H1 (cell line): ENCODE measurements around the gene CCDC88C. TPM values are rescaled to one million over a fixed set of nuclear protein-coding genes. Genes with fewer than 3 reads are reported as not detected.

Source experiments
- CTCF ChIA-PET: fragments of 300-600 bp; sonication (Branson Sonifier 250); formaldehyde crosslinking; loops from one replicate; lab custom pipeline; 2021; ENCODE audit not compliant: partially characterized antibody; lab: Charles Lee
- POLR2A ChIA-PET: fragments of 300-600 bp; sonication (Branson Sonifier 250); formaldehyde crosslinking; loops from one replicate; lab custom pipeline; 2021; ENCODE audit warnings: inconsistent platforms; ENCODE audit not compliant: partially characterized antibody; lab: Charles Lee
- DNase-seq, 2 experiments: peaks; one replicate each; pipeline versions ENCODE4 v3.0.0 to v3.0.0-alpha.2; 2010 to 2022; ENCODE audit warnings: low spot score in 2 of 2, low read depth in 1 of 2, mixed read lengths in 1 of 2
- FAIRE-seq: peaks from 2 replicates; lab custom pipeline; 2011; peaks lifted over from hg19 to GRCh38; lab: Jason Lieb, UNC
- H2AFZ ChIP-seq: 2 replicates; pipeline ENCODE4 v1.8.1; 2012; ENCODE audit warnings: low read length, inconsistent platforms
- H2AK5ac ChIP-seq: 2 replicates; pipeline ENCODE4 v1.6.1; 2013; ENCODE audit warnings: low read depth, low read length
- H2BK120ac ChIP-seq: replicated peaks from 2 replicates; pipeline ENCODE3; 2013; ENCODE audit warnings: low read depth, low read length, inconsistent platforms
- H2BK12ac ChIP-seq: 2 replicates; pipeline ENCODE4 v1.6.1; 2013; ENCODE audit warnings: low read depth, low read length
- H2BK15ac ChIP-seq: 2 replicates; pipeline ENCODE4 v1.6.1; 2013; ENCODE audit warnings: low read length
- H2BK20ac ChIP-seq: 2 replicates; pipeline ENCODE4 v1.6.1; 2013; ENCODE audit warnings: low read length
- H2BK5ac ChIP-seq: 2 replicates; pipeline ENCODE4 v1.6.1; 2013; ENCODE audit warnings: low read depth, low read length
- H3K14ac ChIP-seq: 2 replicates; pipeline ENCODE4 v1.6.1; 2013; ENCODE audit warnings: inconsistent platforms; ENCODE audit not compliant: insufficient read length
- H3K18ac ChIP-seq: 2 replicates; pipeline ENCODE4 v1.6.1; 2013; ENCODE audit warnings: low read length; ENCODE audit errors: extremely low read depth
- H3K23ac ChIP-seq: 2 replicates; pipeline ENCODE4 v1.6.1; 2013; ENCODE audit warnings: inconsistent platforms; ENCODE audit not compliant: insufficient read length
- H3K23me2 ChIP-seq: 2 replicates; pipeline ENCODE4 v1.6.1; 2013; ENCODE audit warnings: low read depth, low read length
- H3K27ac ChIP-seq: 2 replicates; pipeline ENCODE4 v1.6.1; 2011; ENCODE audit warnings: low read depth, low read length, inconsistent platforms
- H3K27me3 ChIP-seq, 4 experiments: replicated peaks in 1 of 4; 1 replicate in 1 of 4; 2 replicates in 3 of 4; pipeline versions ENCODE4 v1.6.1 to v1.8.1; 2011 to 2013; ENCODE audit warnings: low read length in 3 of 4, mild to moderate bottlenecking in 3 of 4, inconsistent platforms in 2 of 4, mixed read lengths in 2 of 4, moderate library complexity in 1 of 4; ENCODE audit not compliant: control insufficient read depth in 3 of 4, insufficient read depth in 3 of 4; ENCODE audit errors: extremely low read depth in 1 of 4
- H3K36me3 ChIP-seq, 4 experiments: 2 replicates each; pipeline versions ENCODE4 v1.6.1 to v1.8.1; 2011 to 2013; ENCODE audit warnings: mild to moderate bottlenecking in 4 of 4, low read length in 3 of 4, moderate library complexity in 2 of 4, control low read depth in 1 of 4, inconsistent platforms in 1 of 4; ENCODE audit not compliant: insufficient read depth in 4 of 4, control insufficient read depth in 2 of 4
- H3K4ac ChIP-seq: replicated peaks from 2 replicates; pipeline ENCODE3; 2013; ENCODE audit warnings: low read length, low read depth, mixed read lengths, inconsistent platforms; ENCODE audit not compliant: insufficient read length
- H3K4me1 ChIP-seq, 4 experiments: replicated peaks in 1 of 4; 1 replicate in 1 of 4; 2 replicates in 3 of 4; pipeline versions ENCODE4 v1.6.1 to v1.8.1; 2011 to 2013; ENCODE audit warnings: low read length in 3 of 4, inconsistent platforms in 2 of 4, mixed read lengths in 1 of 4; ENCODE audit not compliant: insufficient read depth in 4 of 4, control insufficient read depth in 3 of 4
- H3K4me2 ChIP-seq, 2 experiments: 2 replicates each; pipeline versions ENCODE4 v1.6.1 to v1.8.1; 2011 to 2013; ENCODE audit warnings: low read depth in 2 of 2, low read length in 2 of 2, control low read depth in 1 of 2, inconsistent platforms in 1 of 2, mild to moderate bottlenecking in 1 of 2; ENCODE audit not compliant: insufficient read depth in 1 of 2
- H3K4me3 ChIP-seq, 4 experiments: fragments of 200-600, 300-600 bp in 1 of 4; sonication (generic), shearing (Covaris generic), sonication (Bioruptor Twin) in 1 of 4; 2 replicates each; pipeline versions ENCODE4 v1.5.1 to v1.8.1; 2011 to 2016; ENCODE audit warnings: low read length in 4 of 4, low read depth in 3 of 4, control low read depth in 2 of 4, inconsistent platforms in 2 of 4, mild to moderate bottlenecking in 2 of 4, mixed read lengths in 1 of 4, moderate library complexity in 1 of 4; ENCODE audit not compliant: insufficient read depth in 2 of 4; ENCODE audit errors: extremely low read depth in 1 of 4
- H3K56ac ChIP-seq: replicated peaks from 2 replicates; pipeline ENCODE3; 2013; ENCODE audit warnings: low read depth, mild to moderate bottlenecking, mixed read lengths, low read length, inconsistent platforms; ENCODE audit not compliant: insufficient read length
- H3K79me1 ChIP-seq: 2 replicates; pipeline ENCODE4 v1.6.1; 2013; ENCODE audit warnings: low read depth, low read length, control low read depth
- H3K79me2 ChIP-seq, 2 experiments: 2 replicates each; pipeline versions ENCODE4 v1.6.1 to v1.8.1; 2012 to 2013; ENCODE audit warnings: low read length in 2 of 2, mild to moderate bottlenecking in 2 of 2, inconsistent platforms in 1 of 2; ENCODE audit not compliant: insufficient read depth in 2 of 2, control insufficient read depth in 1 of 2
- H3K9ac ChIP-seq, 4 experiments: replicated peaks in 1 of 4; 1 replicate in 1 of 4; 2 replicates in 3 of 4; pipeline versions ENCODE4 v1.6.1 to v1.8.1; 2011 to 2013; ENCODE audit warnings: low read depth in 3 of 4, low read length in 3 of 4, control low read depth in 2 of 4, mild to moderate bottlenecking in 2 of 4, moderate library complexity in 2 of 4, inconsistent platforms in 1 of 4; ENCODE audit errors: extremely low read depth in 1 of 4
- H3K9me3 ChIP-seq, 2 experiments: 2 replicates each; pipeline versions ENCODE4 v1.6.1 to v1.8.1; 2012 to 2013; ENCODE audit warnings: mild to moderate bottlenecking in 2 of 2, moderate library complexity in 2 of 2, control low read depth in 1 of 2, inconsistent platforms in 1 of 2, low read depth in 1 of 2, low read length in 1 of 2, mixed read lengths in 1 of 2; ENCODE audit not compliant: insufficient read depth in 2 of 2
- H4K20me1 ChIP-seq, 2 experiments: replicated peaks in 1 of 2; 2 replicates each; pipeline versions ENCODE3 to v1.8.1; 2011 to 2013; ENCODE audit warnings: inconsistent platforms in 2 of 2, low read length in 2 of 2, mild to moderate bottlenecking in 1 of 2; ENCODE audit not compliant: insufficient read depth in 2 of 2, control insufficient read depth in 1 of 2
- H4K5ac ChIP-seq: 2 replicates; pipeline ENCODE4 v1.6.1; 2013; ENCODE audit warnings: low read length, low read depth, mixed read lengths, inconsistent platforms; ENCODE audit not compliant: insufficient read length
- H4K8ac ChIP-seq: 2 replicates; pipeline ENCODE4 v1.8.0; 2013; ENCODE audit warnings: mild to moderate bottlenecking, moderate library complexity, low read length, inconsistent platforms; ENCODE audit not compliant: insufficient read depth; ENCODE audit errors: extremely low read depth
- H4K91ac ChIP-seq: replicated peaks from 2 replicates; pipeline ENCODE3; 2013; ENCODE audit warnings: low read length, mixed read lengths, inconsistent platforms; ENCODE audit not compliant: insufficient read length
- ASH2L ChIP-seq: fragments of 200-600, 300-600 bp; sonication (generic); IDR thresholded peaks from one replicate; pipeline ENCODE4 v1.7.1; 2017; ENCODE audit warnings: low read length
- BRCA1 ChIP-seq: IDR thresholded peaks from 2 replicates; pipeline ENCODE4 v1.6.1; 2012; ENCODE audit warnings: low read depth, low read length, improper control_type of control experiment
- CREB1 ChIP-seq: IDR thresholded peaks from 2 replicates; pipeline ENCODE4 v1.6.1; 2012; ENCODE audit warnings: inconsistent platforms
- EGR1 ChIP-seq: IDR thresholded peaks from 2 replicates; pipeline ENCODE4 v1.6.1; 2011; ENCODE audit warnings: low read depth, low read length, borderline replicate concordance
- GABPA ChIP-seq: IDR thresholded peaks from 2 replicates; pipeline ENCODE4 v1.6.1; 2011; ENCODE audit warnings: mild to moderate bottlenecking, low read length, moderate library complexity, borderline replicate concordance; ENCODE audit not compliant: insufficient read depth
- TBP ChIP-seq: IDR thresholded peaks from 2 replicates; pipeline ENCODE4 v1.6.1; 2011; ENCODE audit warnings: low read depth, low read length, improper control_type of control experiment
- WGBS, 2 experiments: shearing (Covaris generic) in 1 of 2; methylation state at CpG; one replicate each; pipeline versions ENCODE4 v1.1.6 to v1.1.7; 2013 to 2015; ENCODE audit warnings: low lambda C conversion rate in 2 of 2, mixed read lengths in 2 of 2, inconsistent platforms in 1 of 2, low coverage in 1 of 2, missing lambda C conversion rate in 1 of 2; ENCODE audit not compliant: insufficient replicate concordance in 2 of 2, insufficient coverage in 1 of 2, insufficient read length in 1 of 2; ENCODE audit errors: extremely low coverage in 1 of 2, missing lambda C conversion rate in 1 of 2; 5-methylcytosine and 5-hydroxymethylcytosine counted together
- polyA plus RNA-seq, 7 experiments: library from polyadenylated mRNA; depleted of rRNA in 3 of 7; stranded (reverse) in 5 of 7; unstranded in 2 of 7; fragments of >200 nt in 5 of 7; fragments of 200-250 nt in 2 of 7; gene quantifications; 1 replicate in 5 of 7; 2 replicates in 1 of 7; 4 replicates in 1 of 7; pipeline versions ENCODE4 v1.2.1 to v1.2.3, GENCODE V29; 2011 to 2013; ENCODE audit warnings: missing spikeins in 2 of 7, mixed read lengths in 2 of 7
- total RNA-seq: library from RNA; stranded (reverse); fragmentation: NEBNext Ultra II Directional; extraction: Animal tissue kit (Norgen Biotek cat#: 25700); gene quantifications from 2 replicates; pipeline ENCODE4 v1.2.1, GENCODE V29; 2021
- TF ChIP-seq, protein P1 (sequence below): IDR thresholded peaks from 2 replicates; pipeline ENCODE4 v1.6.1; 2012; ENCODE audit warnings: low read length, inconsistent platforms

The CCDC88C gene
- total and polyA plus RNA-seq, 2 of the 8 experiments (the other 6 are each of a cell fraction or from before 2014, with no cell fraction given), result 10.3 to 57.7 TPM

DNA sequence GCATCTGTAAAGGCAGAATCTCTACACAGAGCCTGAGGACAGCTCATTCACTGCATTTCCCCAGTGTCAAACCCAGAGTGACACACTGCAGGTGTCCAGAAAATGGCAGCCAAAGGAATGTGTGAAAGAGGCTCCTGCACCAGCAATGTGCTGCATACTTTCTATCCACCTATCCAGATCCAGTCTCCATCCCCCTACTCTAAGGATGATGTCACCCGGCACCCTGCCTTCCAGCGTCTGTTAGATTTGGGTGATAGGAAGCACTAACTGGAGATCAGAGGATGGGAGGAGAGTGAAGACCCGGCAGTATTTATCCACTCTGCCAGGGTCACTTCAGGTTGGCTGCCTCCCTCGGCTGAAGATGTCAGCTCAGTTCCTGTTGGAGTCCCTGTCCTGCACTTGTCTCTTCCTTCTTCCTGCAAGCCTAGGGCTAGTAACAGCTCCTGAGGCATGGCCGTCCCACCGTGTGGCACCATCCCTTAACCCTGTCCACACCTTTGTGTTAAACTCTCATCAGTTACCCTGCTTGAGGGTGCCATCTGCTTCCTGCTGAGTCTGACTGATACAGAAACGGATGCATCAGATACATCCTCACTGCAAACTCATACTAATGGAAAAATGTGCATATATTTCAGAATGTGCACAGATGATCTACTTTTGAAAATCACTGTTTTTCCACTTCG is 160.2 kb downstream of the CCDC88C start:
- no peaks in the 10 kb centered on the region for H4K20me1 ChIP-seq
- H3K36me3 ChIP-seq, result no peaks in the 10 kb centered on the region
- no peak overlapping the region for H3K9ac ChIP-seq
- no peak overlapping the region for H3K4me3 ChIP-seq
- no peak overlapping the region for H2BK15ac ChIP-seq
- no peak overlapping the region for H2BK20ac ChIP-seq
- no peak overlapping the region for H3K23ac ChIP-seq
- H4K91ac ChIP-seq, result no peak overlapping the region
- no peak for FAIRE-seq
- no peak overlapping the region for H4K5ac ChIP-seq
- no peak overlapping the region for H3K4ac ChIP-seq
- no peaks in the 10 kb centered on the region for H3K9me3 ChIP-seq
- no peak overlapping the region for H2AK5ac ChIP-seq
- no peak overlapping the region for H3K27ac ChIP-seq
- H3K4me1 ChIP-seq, result peaks cover 0 to 10% (median 8%) of the 10 kb centered on the region in 4 experiments; a peak in 6 of 7 replicates
- no peak overlapping the region for H2BK5ac ChIP-seq
- H3K79me2 ChIP-seq, result no peaks in the 10 kb centered on the region
- no peak overlapping the region for H2BK12ac ChIP-seq
- WGBS, 2 experiments, result 84% methylated on average over 8 of the region's 8 CpGs; no CpG with 5 or more reads in 1 of the 2 experiments
- DNase-seq, result no peak
- ChIA-PET CTCF (interaction anchor here (1.6 to 3.7 kb wide), 9 partner anchors 11 to 80 kb away, joined by 4 to 20 read pairs (median 8); partner anchors contain the start of gene GPR68), POLR2A (interaction anchor here (1.2 to 1.4 kb wide), 3 partner anchors 13 to 80 kb away, joined by 3 to 5 read pairs (median 3); partner anchors contain the start of gene GPR68)
- H3K14ac ChIP-seq, result no peak overlapping the region
- peaks cover 15% of the 10 kb centered on the region for H3K23me2 ChIP-seq
- no peaks in the 10 kb centered on the region for H3K79me1 ChIP-seq
- no peak overlapping the region for H3K18ac ChIP-seq
- no peak overlapping the region for H2BK120ac ChIP-seq
- no peak overlapping the region for H3K56ac ChIP-seq
- H3K27me3 ChIP-seq, result peaks cover 0 to 13% (median 9%) of the 10 kb centered on the region in 4 experiments; a peak in 6 of 7 replicates
- H3K4me2 ChIP-seq, result no peak overlapping the region
- no peak overlapping the region for H4K8ac ChIP-seq
- no peak overlapping the region for H2AFZ ChIP-seq
- TF ChIP-seq, protein P1, sequence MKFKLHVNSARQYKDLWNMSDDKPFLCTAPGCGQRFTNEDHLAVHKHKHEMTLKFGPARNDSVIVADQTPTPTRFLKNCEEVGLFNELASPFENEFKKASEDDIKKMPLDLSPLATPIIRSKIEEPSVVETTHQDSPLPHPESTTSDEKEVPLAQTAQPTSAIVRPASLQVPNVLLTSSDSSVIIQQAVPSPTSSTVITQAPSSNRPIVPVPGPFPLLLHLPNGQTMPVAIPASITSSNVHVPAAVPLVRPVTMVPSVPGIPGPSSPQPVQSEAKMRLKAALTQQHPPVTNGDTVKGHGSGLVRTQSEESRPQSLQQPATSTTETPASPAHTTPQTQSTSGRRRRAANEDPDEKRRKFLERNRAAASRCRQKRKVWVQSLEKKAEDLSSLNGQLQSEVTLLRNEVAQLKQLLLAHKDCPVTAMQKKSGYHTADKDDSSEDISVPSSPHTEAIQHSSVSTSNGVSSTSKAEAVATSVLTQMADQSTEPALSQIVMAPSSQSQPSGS, result no peak
- TF ChIP-seq GABPA, result no peak
- no peak for TF ChIP-seq BRCA1
- TF ChIP-seq CREB1, result no peak
- TF ChIP-seq TBP, result no peak
- no peak for TF ChIP-seq EGR1
- TF ChIP-seq ASH2L, result no peak
